HG03460 (cell line): Measurements from ENCODE around the gene CSNK1A1L.

Experiments
- ATAC-seq: cut with Tn5 transposase; IDR thresholded peaks from one replicate; pipeline ENCODE4 v1.9.1; 2021; ENCODE audit not compliant: unreplicated experiment

Gene CSNK1A1L

DNA sequence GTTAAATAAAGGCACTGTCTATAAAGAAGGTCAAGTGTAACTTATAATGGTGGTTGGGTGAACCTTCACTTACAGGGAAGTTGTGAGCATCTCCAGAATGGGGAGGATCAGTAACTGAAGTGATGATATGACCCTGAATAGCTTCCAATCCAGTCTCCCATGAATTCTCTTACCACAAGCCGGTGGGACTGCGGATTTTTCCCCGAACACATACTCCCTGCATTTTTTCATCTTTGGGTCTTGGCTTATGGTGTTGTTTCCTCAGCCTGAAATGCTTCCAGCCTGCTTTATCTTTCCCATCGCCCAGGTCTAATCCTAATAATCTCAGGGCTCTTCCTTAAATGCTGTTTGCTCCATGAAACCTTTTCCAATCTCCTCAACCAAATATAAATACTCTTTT, 2.0 kb upstream of the CSNK1A1L start:
- ATAC-seq: no peak

DNA sequence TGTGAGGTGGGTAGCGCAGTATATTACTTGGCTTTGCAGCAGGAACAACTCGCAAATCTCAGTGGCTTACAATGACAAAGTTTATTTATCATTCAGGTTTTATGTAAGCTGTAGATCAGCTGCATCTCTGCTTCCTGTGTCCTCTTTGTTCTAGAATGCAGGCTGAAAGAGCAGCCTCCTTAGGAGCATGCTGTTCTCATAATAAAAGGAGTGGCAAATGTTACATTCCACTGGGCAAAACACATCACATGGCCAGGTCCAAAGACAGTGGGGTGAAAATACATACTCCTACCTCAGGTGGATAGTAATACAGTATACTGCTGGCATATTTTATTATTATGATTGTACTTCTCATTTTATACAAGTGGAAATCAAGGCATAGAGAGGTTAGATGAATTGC, 1.2 kb upstream of the CSNK1A1L start:
- ATAC-seq: no peak

DNA sequence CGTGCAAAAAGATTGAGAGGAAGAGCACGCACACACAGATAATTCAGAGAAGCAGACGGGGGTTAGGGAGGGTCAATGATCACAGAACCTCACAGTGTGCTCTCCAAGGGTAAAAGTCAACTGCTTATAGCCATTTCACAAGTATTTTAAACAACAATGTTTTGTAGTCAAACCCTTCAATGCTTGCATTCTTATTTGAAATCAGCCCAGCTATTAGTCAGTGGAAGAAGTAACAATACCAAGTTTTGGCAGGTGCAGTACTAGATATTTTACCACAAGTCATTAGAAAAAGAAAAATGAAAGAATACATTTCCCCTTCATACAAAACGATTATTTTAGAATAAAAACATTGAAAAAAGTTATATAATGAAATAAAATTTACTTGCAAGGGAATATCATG, 2.6 kb downstream of the CSNK1A1L start:
- ATAC-seq: no peak

DNA sequence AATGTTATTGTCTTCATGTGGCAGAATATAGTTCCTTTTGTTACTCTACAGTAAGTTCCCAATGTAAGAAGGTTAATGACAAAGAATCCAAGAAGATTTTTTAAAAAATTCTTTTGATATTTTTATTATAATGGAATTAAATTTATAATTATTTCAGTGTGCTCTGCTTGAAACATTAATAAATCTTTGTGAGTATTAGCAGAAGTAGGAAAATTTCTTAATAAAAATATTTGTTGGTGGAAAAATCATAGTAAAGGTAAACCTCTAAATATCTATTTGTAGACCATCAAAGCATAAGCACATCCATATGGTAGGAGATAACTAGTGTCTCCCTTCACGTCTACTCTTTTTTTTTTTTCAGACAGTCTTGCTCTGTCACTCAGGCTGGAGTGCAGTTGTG, 4.3 kb downstream of the CSNK1A1L start:
- ATAC-seq: no peak

DNA sequence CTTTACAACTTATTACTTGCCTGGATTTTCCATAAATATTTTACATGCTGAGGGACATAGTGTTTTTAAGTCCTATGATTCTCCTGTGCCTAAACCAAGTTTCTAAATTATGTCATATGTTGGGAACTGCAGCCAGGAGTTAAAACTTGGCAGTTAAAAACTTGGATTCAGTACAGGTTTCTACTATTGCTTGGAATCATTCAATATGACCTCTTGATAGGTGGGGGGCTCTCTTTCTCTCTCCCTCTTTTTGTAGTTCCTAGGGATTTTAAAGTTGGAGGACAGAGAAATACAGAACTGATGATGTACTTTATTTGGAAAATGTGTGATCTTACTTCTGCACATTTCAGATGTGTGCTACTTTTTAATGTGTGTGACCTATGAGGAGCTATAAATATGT, 4.7 kb downstream of the CSNK1A1L start:
- no peak for ATAC-seq

DNA sequence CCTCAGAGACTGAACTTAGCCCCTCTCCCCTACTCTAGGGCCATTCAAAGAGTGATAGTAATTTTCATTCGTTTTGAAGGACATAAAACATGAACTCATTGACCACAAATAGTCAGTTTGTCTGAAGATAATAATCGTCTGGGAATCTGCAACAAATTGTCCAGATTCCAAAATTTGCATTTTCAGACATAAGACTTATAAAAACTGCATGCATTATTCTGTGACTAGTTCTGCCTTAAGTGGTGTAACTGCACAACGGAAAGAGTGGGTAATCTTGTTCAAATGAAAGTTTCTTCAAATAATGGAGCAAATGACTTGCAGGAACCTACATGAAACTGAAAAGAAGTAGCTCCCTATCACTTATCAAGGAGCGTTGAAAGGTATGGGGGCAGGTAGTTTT, 8.4 kb downstream of the CSNK1A1L start:
- ATAC-seq: no peak

DNA sequence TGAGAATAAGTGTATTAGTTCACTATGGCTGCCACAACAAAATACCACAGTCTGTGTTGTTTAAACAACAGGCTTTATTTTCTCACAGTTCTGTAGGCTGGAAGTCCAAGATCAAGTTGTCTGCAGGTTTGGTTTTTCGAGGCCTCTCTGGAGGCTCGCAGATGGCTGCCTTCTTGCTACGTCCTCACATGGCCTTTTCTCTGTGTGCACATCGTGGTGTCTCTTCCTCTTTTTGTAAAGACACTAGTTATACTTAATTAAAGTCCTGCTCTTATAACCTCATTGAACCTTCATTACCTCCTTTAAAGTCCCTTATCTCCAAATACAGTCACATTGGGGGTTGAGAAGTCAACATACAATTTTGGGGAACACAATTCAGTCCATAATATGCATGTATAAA, 10.6 kb downstream of the CSNK1A1L start:
- no peak for ATAC-seq

DNA sequence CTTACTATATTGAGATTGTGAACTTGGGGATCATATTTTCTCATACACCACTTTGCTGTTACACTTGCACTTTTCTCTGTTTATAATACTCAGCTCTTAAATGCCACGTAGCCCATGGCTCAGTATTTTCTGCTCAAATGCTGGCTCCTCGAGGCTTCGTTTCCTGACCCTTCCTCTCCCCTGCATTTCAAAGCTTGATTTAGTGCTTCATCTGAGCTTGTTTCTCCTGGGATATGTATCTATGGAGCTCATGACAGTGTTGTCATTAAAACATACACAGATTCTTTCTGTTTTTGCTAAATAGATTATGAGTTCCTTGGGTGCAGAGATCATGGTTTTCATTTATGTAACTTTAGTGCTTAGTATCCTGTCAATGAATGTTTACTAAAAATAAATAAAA, 11.4 kb downstream of the CSNK1A1L start:
- ATAC-seq: no peak

DNA sequence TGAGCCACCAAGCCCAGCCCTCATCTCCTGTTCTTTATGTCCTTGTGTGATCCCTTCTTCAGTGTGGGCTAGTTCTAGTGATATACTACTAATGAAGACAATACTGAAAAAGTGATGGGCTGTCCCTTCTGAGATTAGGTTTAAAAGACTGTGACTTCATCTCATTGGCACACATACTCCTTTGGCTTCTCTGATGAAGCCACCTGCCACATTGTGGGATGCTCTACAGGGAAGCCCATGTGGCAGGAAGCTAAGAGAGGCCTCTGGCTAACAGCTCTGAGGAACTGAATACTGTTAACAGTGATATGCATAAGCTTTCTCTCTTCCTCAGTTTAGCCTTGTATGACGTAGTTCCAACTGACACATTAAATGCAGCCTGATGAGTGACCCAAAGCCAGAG, 13.6 kb downstream of the CSNK1A1L start:
- ATAC-seq: no peak

DNA sequence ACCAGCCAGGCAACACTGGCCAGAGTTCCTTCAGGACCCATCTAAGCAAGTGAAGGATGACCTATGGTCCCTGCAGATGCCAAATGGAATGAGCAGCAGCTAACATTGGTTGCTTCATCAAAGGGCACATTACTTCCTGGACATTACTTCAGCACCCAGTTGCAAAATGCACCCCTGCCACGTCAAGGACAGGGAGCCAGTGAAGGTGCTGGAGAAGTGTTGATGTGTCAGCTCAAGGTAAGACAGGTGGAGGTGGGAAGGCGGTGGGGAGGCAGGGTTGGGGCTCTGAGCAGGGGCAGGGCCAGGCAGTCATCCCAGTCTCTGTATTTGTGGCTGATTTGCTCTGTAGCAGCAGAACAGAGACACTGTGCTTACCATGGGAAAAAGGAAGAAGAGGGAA, 14.6 kb downstream of the CSNK1A1L start:
- ATAC-seq: no peak

DNA sequence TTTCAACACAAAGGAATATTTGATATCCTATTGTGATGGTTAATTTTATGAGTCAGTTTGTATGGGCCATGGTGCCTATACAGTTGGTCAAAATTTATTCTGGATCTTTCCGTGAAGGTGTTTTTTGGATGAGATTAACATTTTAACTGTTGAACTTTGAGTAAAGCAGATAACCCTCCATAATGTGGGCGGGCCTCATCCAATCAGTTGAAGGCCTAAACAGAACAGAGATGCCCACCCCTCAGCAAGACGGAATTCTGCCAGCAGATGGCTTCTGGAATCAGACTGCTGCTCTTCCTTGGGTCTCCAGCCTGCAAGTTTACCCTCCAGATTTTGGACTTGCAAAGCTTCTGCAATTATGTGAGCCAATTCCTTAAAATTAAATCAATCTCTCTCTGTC, 16.0 kb downstream of the CSNK1A1L start:
- no peak for ATAC-seq

DNA sequence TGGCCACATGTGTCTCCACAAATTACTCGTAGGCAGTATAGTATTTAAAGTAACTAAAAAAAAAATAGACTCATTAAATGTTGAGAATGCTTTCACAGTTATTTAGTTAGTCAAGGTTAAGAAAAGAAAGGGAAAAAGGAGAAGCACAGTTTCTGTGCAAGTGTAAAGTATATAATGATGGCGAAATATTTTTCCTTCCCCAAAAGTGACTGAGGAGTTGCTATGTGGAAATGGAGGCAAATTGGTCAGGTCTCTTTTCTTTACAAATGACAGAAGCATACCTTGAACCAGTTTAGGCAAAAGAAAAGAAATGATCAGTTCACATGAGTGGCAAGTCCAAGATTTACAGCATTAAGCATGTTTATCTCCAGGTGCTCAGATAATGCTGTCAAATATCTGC, 18.0 kb downstream of the CSNK1A1L start:
- no peak for ATAC-seq

DNA sequence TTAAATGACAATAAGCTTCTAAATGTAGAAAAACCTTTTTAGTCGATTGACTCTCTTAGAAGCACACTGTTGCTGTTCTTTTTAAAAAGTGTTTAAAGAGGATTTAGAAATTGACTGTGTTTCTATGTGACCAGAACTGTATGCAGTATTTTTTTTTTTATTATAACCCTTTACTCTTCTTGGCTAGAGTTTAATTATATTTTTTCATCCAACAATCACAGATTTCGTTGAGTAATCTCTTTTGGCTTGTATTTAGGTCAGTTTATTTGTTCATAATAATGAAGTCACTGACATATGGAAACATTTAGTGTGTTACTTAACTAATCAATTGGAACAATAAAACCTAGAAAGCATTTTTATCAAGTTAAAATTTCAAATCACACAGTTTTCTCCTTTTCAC, 19.9 kb downstream of the CSNK1A1L start:
- ATAC-seq: no peak

DNA sequence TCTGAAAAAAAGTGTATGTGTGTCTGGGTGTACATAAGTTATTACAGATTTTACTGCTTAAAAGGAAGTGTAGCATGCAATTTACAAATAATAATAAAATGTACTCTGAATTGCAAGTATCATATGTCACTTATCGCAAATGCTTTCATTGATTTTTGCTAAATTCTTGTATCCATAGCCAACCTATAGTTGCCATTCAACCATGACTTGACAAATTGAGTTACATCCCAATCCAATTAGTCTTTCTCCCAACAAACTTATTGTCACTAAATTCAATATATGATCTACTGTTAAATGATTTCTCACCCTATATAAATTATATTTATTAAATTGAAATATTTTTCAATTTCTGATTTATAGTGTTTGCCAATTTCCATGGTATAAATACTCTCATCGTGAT, 28.6 kb downstream of the CSNK1A1L start:
- no peak for ATAC-seq

DNA sequence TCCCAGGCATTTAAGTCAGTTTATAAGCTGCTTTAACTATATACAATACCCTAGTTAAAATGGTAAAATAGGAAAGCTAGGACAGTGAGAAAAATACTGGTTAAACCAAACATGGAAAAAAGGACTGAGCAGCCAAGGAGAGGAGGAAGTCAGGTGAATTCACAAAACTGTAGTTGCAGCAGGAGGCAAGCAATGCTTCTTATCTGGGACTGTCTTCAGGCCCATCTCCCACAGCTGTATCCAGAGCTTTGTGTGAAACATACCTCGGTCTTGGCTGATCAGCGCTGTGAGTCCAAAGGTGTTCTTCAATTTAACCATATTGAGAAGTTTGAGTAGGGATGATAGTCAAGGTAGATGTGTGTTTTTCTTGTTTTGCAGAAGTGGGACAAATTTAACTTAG, 30.3 kb downstream of the CSNK1A1L start:
- no peak for ATAC-seq

DNA sequence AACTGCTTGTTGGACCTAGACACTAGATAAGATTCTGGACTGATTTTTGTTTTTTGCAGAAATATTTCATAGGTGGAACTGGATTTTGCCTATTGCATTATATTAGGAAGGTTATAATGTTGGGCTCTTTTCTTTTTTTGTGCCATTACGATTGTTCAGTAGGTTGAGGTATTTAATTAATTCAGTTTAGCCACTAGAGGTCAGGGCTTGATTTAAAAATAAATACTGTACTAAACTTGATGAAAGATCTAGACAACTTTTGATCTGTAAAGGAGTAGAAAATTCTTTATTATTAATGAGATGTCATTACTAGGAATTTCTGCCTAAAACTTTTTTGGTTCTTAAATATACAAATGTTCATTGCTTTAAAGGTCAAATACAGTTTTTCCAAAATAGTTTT, 30.8 kb downstream of the CSNK1A1L start:
- no peak for ATAC-seq

DNA sequence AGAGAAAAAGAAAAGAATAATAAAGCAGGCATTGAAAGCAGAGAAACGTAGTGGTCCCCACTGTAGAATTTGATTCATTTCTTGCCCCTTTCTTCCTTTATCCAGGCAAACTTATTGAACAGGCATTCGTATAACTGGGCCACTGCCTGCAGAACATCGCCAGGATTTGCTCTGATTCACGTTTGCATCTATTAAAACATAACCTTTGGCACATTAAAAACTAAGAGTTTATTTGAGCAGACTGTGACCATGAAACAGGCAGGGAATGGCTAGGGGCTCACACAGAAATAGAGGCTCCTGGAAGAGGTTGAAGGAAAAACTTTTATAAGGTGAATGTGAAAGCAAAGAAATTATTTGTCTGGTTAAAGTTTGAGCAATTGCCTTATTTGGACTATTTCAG, 33.4 kb downstream of the CSNK1A1L start:
- no peak for ATAC-seq

DNA sequence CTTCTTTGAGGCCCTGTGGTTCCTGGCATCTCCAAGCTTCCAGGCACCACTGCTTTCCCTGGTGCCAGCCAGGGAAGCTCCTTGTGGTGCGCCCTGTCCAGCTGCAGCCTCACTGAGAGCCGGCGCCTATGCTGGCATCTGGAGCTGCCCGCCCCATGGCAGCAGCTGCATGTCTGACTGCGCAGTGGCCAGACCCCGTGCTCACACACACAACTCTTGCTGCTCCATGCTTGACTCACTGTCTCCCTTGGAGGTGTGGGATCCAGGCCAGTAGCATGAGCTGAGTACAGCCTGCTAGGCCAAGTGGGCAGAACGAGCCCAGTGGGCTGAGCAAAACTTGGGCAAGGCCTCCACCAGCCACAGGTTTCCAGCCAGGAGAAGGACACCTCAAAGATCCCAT, 34.5 kb downstream of the CSNK1A1L start:
- no peak for ATAC-seq

DNA sequence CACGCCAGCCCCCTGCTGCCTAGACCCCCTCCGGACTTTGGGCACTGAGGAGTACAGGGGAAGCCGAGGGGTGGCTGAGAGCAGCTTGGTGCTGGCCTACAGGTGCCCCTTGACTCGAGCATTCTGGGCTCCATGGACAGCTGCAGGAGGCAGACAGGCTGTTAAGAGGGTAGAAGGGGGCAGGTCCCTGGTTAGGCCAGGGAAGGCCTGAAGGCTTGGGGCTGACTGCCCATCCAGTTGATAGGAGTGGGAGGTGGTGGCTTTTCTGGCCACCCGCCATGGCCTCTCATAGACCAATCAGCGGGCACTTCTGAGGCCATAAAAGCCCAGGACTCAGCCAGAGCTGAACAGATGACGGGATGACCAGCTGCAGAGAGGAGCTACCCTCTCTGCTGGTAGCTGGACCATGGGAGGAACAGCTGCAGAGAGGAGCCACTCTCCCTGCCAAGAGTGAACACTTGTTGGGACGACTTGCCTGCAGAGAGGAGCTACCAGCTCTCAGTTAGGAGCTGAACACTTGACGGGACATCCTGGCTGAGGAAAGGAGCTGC, 35.2 kb downstream of the CSNK1A1L start:
- no peak for ATAC-seq

DNA sequence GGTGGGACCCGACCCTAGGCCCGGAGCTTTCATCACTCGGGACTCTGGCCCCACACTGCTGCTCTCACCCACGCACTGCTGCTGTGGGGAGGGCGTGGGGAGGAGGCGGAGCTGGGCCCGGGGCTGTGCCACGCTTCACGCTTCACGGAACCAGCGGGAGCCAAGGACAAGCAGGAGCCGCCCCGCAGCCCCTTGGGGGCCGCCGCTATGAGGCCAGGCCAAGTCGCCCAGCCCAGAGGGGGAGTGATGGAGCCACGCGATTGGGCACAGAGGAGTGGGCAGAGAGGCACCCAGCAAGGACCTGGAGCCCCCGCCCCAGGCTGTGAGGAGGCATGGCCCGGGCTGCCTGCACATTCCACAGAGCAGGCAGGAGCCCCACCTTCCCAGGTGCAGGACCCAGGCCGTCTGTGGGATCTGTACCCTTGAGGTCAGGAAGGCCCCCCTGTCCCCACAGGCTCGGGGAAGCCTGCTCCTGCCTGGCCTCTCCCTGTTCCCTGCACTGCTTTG, 35.8 kb downstream of the CSNK1A1L start:
- ATAC-seq: no peak

DNA sequence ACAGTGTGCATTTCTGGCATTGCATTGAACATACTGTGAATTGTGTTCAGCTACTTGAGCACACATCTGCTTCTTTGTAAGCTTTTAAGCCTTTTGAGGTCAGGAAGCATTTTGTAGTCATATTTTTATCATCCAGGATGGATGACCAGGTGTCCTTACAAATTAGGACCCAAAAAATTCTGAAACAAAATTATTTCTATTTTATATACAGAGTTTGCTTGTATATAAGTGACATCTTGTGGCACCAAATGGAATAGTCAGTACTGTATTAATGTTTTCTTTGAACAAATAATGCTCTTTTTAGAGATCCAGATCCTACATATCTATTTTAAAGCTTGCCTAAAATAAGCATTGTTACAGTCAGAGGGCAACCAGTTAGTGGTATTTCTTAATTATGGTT, 36.5 kb downstream of the CSNK1A1L start:
- no peak for ATAC-seq

DNA sequence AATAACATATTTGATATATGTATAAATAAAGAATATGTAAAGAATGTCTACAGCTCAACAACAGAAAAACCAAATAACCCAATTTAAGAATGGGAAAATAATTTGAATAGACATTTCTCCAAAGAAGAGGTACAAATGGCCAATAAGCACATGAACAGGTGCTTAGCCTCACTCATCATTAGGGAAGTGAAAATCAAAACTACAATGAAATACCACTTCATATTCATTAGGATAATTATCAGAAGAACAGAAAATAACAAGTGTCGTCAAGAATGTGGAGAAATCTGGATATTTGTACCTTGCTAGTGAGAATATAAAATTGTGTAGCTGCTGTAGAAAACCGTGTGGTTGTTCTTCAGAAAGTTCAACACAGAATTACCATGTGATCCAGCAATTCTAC, 37.6 kb downstream of the CSNK1A1L start:
- no peak for ATAC-seq

DNA sequence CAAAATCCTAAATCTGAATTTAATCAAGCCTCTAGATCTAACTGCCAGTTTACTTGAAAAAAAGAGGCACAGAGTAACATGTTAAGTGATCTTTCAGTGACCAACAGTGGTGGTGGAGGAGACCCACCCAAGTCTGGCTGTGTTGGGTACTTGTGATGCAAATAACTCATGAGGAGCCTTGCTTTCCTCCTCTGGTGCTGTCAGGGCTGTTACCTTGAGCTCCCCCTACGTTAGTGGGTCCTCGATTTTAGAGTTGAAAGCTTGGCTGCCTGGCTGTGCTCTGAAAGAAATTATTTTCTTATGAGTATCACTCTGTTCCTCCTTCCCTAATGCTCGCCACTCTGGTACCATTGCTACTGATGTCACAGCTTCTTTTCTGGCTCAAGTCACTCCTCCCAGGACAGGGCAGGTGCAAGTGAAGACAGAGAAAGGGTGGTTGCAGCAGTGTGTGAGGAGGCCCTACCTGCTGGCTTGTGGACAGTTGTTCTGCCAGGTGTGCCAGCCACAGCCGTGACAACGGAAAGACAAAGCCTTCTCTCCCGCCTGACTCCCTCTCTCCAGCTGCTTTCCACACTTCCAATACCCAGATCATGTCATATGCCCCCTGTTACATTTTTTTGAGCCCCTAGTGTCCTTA, 39.5 kb downstream of the CSNK1A1L start:
- ATAC-seq: no peak
